ENCODE data around the gene SGK1.
"Not testable (repeated sequence)": the region's sequence is repeated elsewhere in the genome, so short reads cannot be mapped to it uniquely, and the experiment has no call there.

SGK1 gene

GRCh38 chr6:134304381-134304780 lies 13.5 kb downstream of the SGK1 start:
- FAIRE-seq; DNase-seq (ENCODE audit: low spot score): not testable (repeated sequence)

GRCh38 chr6:134303891-134304290 lies 14.0 kb downstream of the SGK1 start:
- FAIRE-seq: no peak
- peak; percentile 11 for DNase-seq (ENCODE audit: low spot score)

GRCh38 chr6:134299236-134299635 lies 18.7 kb downstream of the SGK1 start:
- FAIRE-seq: no peak
- no peak for DNase-seq (ENCODE audit: low spot score)

GRCh38 chr6:134296762-134297161 lies 21.1 kb downstream of the SGK1 start:
- no peak for FAIRE-seq
- no peak for DNase-seq (ENCODE audit: low spot score)

- DNase-seq (ENCODE audit: low spot score) (peak; percentile 97), FAIRE-seq (peak; percentile 87)
Measured at GRCh38 chr6:134295953-134296553, 21.9 kb downstream of the SGK1 start.

- no peak for DNase-seq (ENCODE audit: low spot score)
- no peak for FAIRE-seq
Measured at GRCh38 chr6:134293659-134294161, 24.2 kb downstream of the SGK1 start.

GRCh38 chr6:134291156-134291555 lies 26.8 kb downstream of the SGK1 start:
- DNase-seq (ENCODE audit: low spot score): no peak
- FAIRE-seq: no peak

- no peak for DNase-seq (ENCODE audit: low spot score)
- FAIRE-seq: no peak
Measured at GRCh38 chr6:134289204-134289575, 28.7 kb downstream of the SGK1 start.

- DNase-seq (ENCODE audit: low spot score) (peak; percentile 86), FAIRE-seq (peak; percentile 30)
Measured at GRCh38 chr6:134288538-134289203, 29.2 kb downstream of the SGK1 start.

GRCh38 chr6:134287859-134288537 lies 29.9 kb downstream of the SGK1 start:
- FAIRE-seq (no peak), DNase-seq (ENCODE audit: low spot score) (no peak)

GRCh38 chr6:134282816-134283215 lies 35.1 kb downstream of the SGK1 start:
- DNase-seq (ENCODE audit: low spot score) (no peak), FAIRE-seq (no peak)

GRCh38 chr6:134281388-134281787 lies 36.5 kb downstream of the SGK1 start:
- no peak for FAIRE-seq
- no peak for DNase-seq (ENCODE audit: low spot score)

GRCh38 chr6:134278000-134278399 lies 39.9 kb downstream of the SGK1 start:
- FAIRE-seq: no peak
- no peak for DNase-seq (ENCODE audit: low spot score)

GRCh38 chr6:134276891-134277377 lies 41.0 kb downstream of the SGK1 start:
- DNase-seq (ENCODE audit: low spot score); FAIRE-seq: not testable (repeated sequence)

- no peak for FAIRE-seq
Measured at GRCh38 chr6:134272374-134272773, 45.5 kb downstream of the SGK1 start.

GRCh38 chr6:134267917-134268361 lies 50.0 kb downstream of the SGK1 start:
- DNase-seq (ENCODE audit: low spot score) (no peak), FAIRE-seq (no peak)

More at GRCh38 chr6:134272374-134272773, 45.5 kb downstream of the SGK1 start:
- DNase-seq (ENCODE audit: low spot score): no peak

GRCh38 chr6:134266776-134267175 lies 51.1 kb downstream of the SGK1 start:
- no peak for DNase-seq (ENCODE audit: low spot score)
- FAIRE-seq: no peak

- FAIRE-seq: no peak
- no peak for DNase-seq (ENCODE audit: low spot score)
Measured at GRCh38 chr6:134261766-134262165, 56.1 kb downstream of the SGK1 start.

- DNase-seq (ENCODE audit: low spot score) (no peak), FAIRE-seq (no peak)
Measured at GRCh38 chr6:134258849-134259306, 59.0 kb downstream of the SGK1 start.

GRCh38 chr6:134257516-134257915 lies 60.4 kb downstream of the SGK1 start:
- FAIRE-seq: no peak
- DNase-seq (ENCODE audit: low spot score): no peak

GRCh38 chr6:134256862-134257261 lies 61.0 kb downstream of the SGK1 start:
- FAIRE-seq (no peak), DNase-seq (ENCODE audit: low spot score) (no peak)

GRCh38 chr6:134255280-134255679 lies 62.6 kb downstream of the SGK1 start:
- DNase-seq (ENCODE audit: low spot score); FAIRE-seq: not testable (repeated sequence)
